ENCODE results near the gene CPT1B. TPM values are rescaled to one million over a fixed set of nuclear protein-coding genes. Genes with fewer than 3 reads are reported as not detected.

Gene CPT1B
- polyA plus RNA-seq, 2 donors, result 9.4 to 55.5 TPM

- Histone ChIP-seq H3K27ac (ENCODE audit: low read depth in 2 of 2, low read length in 1 of 2) (no peak overlapping the region), H3K27me3 (ENCODE audit: control insufficient read depth in 1 of 2, insufficient read depth in 2 of 2, low read length in 2 of 2) (peaks cover 0 to 3% of the 10 kb centered on the region in 2 donors)
- WGBS, 2 donors, result 86 to 88% methylated on average over 3 of the region's 3 CpGs
Observed at GRCh38 chr22:50595189-50595588, 17.0 kb upstream of the CPT1B start.

DNA sequence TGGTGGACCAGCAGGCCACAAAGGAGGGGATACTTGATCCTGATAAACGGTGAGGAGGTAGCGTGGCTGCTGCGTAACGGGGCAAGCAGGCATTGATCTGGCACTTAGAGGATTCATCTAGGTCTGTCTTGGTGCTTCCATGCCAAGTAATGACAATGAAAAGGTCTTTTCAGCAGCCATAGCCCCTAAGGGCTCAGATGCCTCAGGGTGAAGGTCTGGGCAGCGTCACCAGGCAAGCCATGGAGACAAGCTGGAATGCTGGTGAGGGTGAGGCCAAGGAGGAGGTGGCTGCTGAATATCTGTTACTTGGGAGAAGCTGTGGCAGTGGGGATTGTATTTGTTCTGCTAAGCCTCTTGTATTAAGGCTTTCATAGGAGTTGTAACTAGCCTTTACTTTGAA lies 9.2 kb upstream of the CPT1B start:
- H3K36me3 ChIP-seq (ENCODE audit: control insufficient read depth in 2 of 2, insufficient read depth in 2 of 2, low read length in 1 of 2), result no peaks in the 10 kb centered on the region
- H3K4me1 ChIP-seq (ENCODE audit: control insufficient read depth in 2 of 2, insufficient read depth in 2 of 2, low read length in 1 of 2), result peaks cover 0 to 5% of the 10 kb centered on the region in 2 donors
- no peak overlapping the region for H3K27ac ChIP-seq (ENCODE audit: low read depth in 2 of 2, low read length in 1 of 2)
- no peaks in the 10 kb centered on the region for H3K27me3 ChIP-seq (ENCODE audit: control insufficient read depth in 1 of 2, insufficient read depth in 2 of 2, low read length in 2 of 2)
- WGBS, 2 donors, result 94% methylated on average over 5 of the region's 5 CpGs
- H3K9me3 ChIP-seq (ENCODE audit: control insufficient read depth in 2 of 2, insufficient read depth in 1 of 2, low read depth in 1 of 2, low read length in 1 of 2), result no peaks in the 10 kb centered on the region
- no peak overlapping the region for H3K4me3 ChIP-seq (ENCODE audit: low read depth in 1 of 2, low read length in 2 of 2)

More at GRCh38 chr22:50595189-50595588, 17.0 kb upstream of the CPT1B start:
- H3K4me3 ChIP-seq (ENCODE audit: low read depth in 1 of 2, low read length in 2 of 2), result no peak overlapping the region
- peaks cover 4% of the 10 kb centered on the region in 2 donors for H3K4me1 ChIP-seq (ENCODE audit: control insufficient read depth in 2 of 2, insufficient read depth in 2 of 2, low read length in 1 of 2)
- peaks cover 0 to 4% of the 10 kb centered on the region in 2 donors for H3K36me3 ChIP-seq (ENCODE audit: control insufficient read depth in 2 of 2, insufficient read depth in 2 of 2, low read length in 1 of 2)
- H3K9me3 ChIP-seq (ENCODE audit: control insufficient read depth in 2 of 2, insufficient read depth in 1 of 2, low read depth in 1 of 2, low read length in 1 of 2), result no peaks in the 10 kb centered on the region

DNA sequence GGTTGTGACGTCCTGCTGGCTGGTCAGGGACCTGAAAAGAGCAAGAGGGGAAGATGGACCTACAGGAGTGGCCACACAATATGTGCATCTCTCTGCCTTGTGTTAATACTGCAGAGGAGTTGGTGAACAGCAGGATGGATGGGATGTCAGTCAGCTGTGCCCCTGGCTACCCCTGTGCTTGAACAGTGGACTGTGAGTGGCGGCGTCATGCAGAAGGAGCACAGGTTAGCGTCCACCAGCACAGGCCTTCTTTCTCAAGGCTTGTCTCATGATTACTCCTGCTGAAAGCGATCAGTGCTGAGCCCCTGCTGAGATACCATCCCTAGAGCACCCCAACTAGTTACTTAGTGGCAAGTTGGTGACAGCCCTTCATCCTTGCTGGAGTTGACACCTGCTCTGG lies 8.2 kb upstream of the CPT1B start:
- H3K27ac ChIP-seq (ENCODE audit: low read depth in 2 of 2, low read length in 1 of 2), result no peak overlapping the region
- WGBS, 2 donors, result 78 to 86% methylated on average over 5 of the region's 5 CpGs
- peaks cover 0 to 1% of the 10 kb centered on the region in 2 donors for H3K36me3 ChIP-seq (ENCODE audit: control insufficient read depth in 2 of 2, insufficient read depth in 2 of 2, low read length in 1 of 2)
- H3K9me3 ChIP-seq (ENCODE audit: control insufficient read depth in 2 of 2, insufficient read depth in 1 of 2, low read depth in 1 of 2, low read length in 1 of 2), result no peaks in the 10 kb centered on the region
- no peak overlapping the region for H3K4me3 ChIP-seq (ENCODE audit: low read depth in 1 of 2, low read length in 2 of 2)
- peaks cover 0 to 11% of the 10 kb centered on the region in 2 donors for H3K4me1 ChIP-seq (ENCODE audit: control insufficient read depth in 2 of 2, insufficient read depth in 2 of 2, low read length in 1 of 2)
- no peaks in the 10 kb centered on the region for H3K27me3 ChIP-seq (ENCODE audit: control insufficient read depth in 1 of 2, insufficient read depth in 2 of 2, low read length in 2 of 2)

DNA sequence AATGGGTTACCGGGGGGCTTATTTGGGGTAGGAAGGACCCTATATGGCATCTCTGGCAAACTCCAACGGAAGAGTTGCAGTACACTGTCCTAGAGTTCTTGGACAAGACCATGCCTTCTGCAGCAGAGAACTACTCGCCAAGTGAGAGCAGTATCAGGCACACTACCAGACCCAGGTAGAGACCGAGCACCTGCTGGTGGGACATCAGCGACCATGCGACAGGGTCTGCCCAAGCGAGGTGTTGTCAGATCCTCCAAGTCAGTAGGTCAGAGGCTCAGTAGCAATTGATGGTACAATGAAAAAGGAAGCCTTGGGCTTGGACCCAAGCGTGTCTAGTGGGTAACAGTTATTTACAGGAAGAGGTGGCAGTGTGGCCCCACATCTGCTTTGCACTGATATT lies 7.6 kb upstream of the CPT1B start:
- H3K27ac ChIP-seq (ENCODE audit: low read depth in 2 of 2, low read length in 1 of 2), result no peak overlapping the region
- H3K36me3 ChIP-seq (ENCODE audit: control insufficient read depth in 2 of 2, insufficient read depth in 2 of 2, low read length in 1 of 2), result peaks cover 0 to 6% of the 10 kb centered on the region in 2 donors
- WGBS, 2 donors, result 90 to 94% methylated on average over 8 of the region's 8 CpGs
- no peaks in the 10 kb centered on the region for H3K9me3 ChIP-seq (ENCODE audit: control insufficient read depth in 2 of 2, insufficient read depth in 1 of 2, low read depth in 1 of 2, low read length in 1 of 2)
- no peaks in the 10 kb centered on the region for H3K27me3 ChIP-seq (ENCODE audit: control insufficient read depth in 1 of 2, insufficient read depth in 2 of 2, low read length in 2 of 2)
- no peak overlapping the region for H3K4me3 ChIP-seq (ENCODE audit: low read depth in 1 of 2, low read length in 2 of 2)
- H3K4me1 ChIP-seq (ENCODE audit: control insufficient read depth in 2 of 2, insufficient read depth in 2 of 2, low read length in 1 of 2), result peaks cover 0 to 13% of the 10 kb centered on the region in 2 donors

DNA sequence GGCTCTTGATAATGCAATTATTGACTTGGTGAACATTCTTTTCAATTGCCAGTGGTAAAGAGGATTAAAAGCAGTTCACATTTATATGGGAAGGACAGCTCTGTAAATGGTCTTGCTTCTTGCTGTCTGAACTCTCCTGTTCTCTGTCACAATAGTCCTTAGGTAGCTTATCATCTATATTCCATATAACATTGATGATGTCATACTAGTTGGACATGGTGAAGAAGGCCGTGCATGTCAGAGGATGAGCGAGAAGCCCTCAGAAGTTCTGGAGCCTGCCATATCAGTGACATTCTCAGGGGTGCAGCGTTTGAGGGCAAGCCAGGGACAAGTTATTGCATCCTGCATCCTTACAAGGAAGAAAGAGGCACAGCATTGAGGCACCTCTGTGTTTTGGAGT lies 7.0 kb upstream of the CPT1B start:
- H3K4me3 ChIP-seq (ENCODE audit: low read depth in 1 of 2, low read length in 2 of 2), result no peak overlapping the region
- WGBS, 2 donors, result 88 to 92% methylated on average over 3 of the region's 3 CpGs
- H3K9me3 ChIP-seq (ENCODE audit: control insufficient read depth in 2 of 2, insufficient read depth in 1 of 2, low read depth in 1 of 2, low read length in 1 of 2), result no peaks in the 10 kb centered on the region
- H3K27ac ChIP-seq (ENCODE audit: low read depth in 2 of 2, low read length in 1 of 2), result no peak overlapping the region
- peaks cover 0 to 6% of the 10 kb centered on the region in 2 donors for H3K36me3 ChIP-seq (ENCODE audit: control insufficient read depth in 2 of 2, insufficient read depth in 2 of 2, low read length in 1 of 2)
- peaks cover 0 to 13% of the 10 kb centered on the region in 2 donors for H3K4me1 ChIP-seq (ENCODE audit: control insufficient read depth in 2 of 2, insufficient read depth in 2 of 2, low read length in 1 of 2)
- H3K27me3 ChIP-seq (ENCODE audit: control insufficient read depth in 1 of 2, insufficient read depth in 2 of 2, low read length in 2 of 2), result no peaks in the 10 kb centered on the region

GRCh38 chr22:50584106-50585096 lies 6.2 kb upstream of the CPT1B start:
- H3K27ac ChIP-seq (ENCODE audit: low read depth in 2 of 2, low read length in 1 of 2), result no peak overlapping the region
- 94% methylated on average over 23 of the region's 23 CpGs for WGBS, 2 donors

GRCh38 chr22:50583294-50583861 lies 5.2 kb upstream of the CPT1B start:
- WGBS, 2 donors, result 7% methylated on average over 37 of the region's 37 CpGs
- Histone ChIP-seq H3K27ac (ENCODE audit: low read depth in 2 of 2, low read length in 1 of 2) (peak overlapping the region; percentile 84 to 97), H3K27me3 (ENCODE audit: control insufficient read depth in 1 of 2, insufficient read depth in 2 of 2, low read length in 2 of 2) (no peaks in the 10 kb centered on the region), H3K4me3 (ENCODE audit: low read depth in 1 of 2, low read length in 2 of 2) (peak overlapping the region; percentile 62 to 81), H3K36me3 (ENCODE audit: control insufficient read depth in 2 of 2, insufficient read depth in 2 of 2, low read length in 1 of 2) (peaks cover 0 to 14% of the 10 kb centered on the region in 2 donors), H3K9me3 (ENCODE audit: control insufficient read depth in 2 of 2, insufficient read depth in 1 of 2, low read depth in 1 of 2, low read length in 1 of 2) (no peaks in the 10 kb centered on the region), H3K4me1 (ENCODE audit: control insufficient read depth in 2 of 2, insufficient read depth in 2 of 2, low read length in 1 of 2) (peaks cover 0 to 14% of the 10 kb centered on the region in 2 donors)

More at GRCh38 chr22:50584106-50585096, 6.2 kb upstream of the CPT1B start:
- no peaks in the 10 kb centered on the region for H3K9me3 ChIP-seq (ENCODE audit: control insufficient read depth in 2 of 2, insufficient read depth in 1 of 2, low read depth in 1 of 2, low read length in 1 of 2)
- peaks cover 0 to 6% of the 10 kb centered on the region in 2 donors for H3K36me3 ChIP-seq (ENCODE audit: control insufficient read depth in 2 of 2, insufficient read depth in 2 of 2, low read length in 1 of 2)
- peaks cover 0 to 13% of the 10 kb centered on the region in 2 donors for H3K4me1 ChIP-seq (ENCODE audit: control insufficient read depth in 2 of 2, insufficient read depth in 2 of 2, low read length in 1 of 2)
- no peaks in the 10 kb centered on the region for H3K27me3 ChIP-seq (ENCODE audit: control insufficient read depth in 1 of 2, insufficient read depth in 2 of 2, low read length in 2 of 2)
- no peak overlapping the region for H3K4me3 ChIP-seq (ENCODE audit: low read depth in 1 of 2, low read length in 2 of 2)

DNA sequence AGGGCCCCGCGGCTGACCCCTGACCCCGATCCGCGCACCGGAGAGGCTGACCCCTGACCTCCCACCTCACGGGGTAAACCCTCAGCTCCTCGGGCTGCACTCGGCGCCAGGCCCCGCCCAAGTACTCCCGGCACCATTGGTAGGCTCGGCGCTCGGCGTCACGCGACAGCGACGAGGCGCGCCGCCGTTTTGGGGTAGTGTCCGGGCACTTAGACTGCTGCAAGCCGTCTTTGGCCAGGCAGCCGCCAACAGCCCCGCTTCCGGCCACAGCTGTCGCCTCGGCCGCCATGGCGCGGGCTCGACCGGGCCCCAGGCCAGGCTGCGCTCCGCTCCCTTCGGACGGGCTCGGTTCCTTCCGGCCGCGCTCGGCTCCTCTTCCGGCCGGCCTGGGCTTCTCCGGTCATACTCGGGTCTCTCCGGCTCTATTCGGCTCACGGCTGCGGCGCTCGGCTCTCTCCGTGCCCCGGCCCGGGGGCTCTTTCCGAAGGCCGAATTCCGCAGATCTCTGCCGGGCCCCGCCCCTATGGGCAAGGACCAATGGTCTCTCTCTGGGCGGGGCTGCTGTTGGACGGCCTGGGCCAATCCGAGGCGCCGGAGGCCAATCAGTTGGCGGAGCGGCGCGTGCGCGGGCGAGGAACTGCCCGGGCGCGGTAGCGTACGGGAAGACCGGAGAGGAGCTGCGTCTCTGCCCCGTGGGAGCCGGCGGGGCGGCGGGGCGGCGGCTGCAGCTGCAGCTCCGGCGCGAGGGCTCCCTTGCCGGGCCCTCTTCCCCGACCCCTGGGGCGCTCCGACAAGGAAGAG lies 4.5 kb upstream of the CPT1B start, which contains the start of gene CHKB:
TSS of gene CHKB (minus strand) at position 357 of the 801 bp plus-strand sequence. CDS start at position 289, 68 bp downstream.
- 0 to 1% methylated on average over 85 to 96 of the region's 96 CpGs for WGBS, 2 donors
- peaks cover 0 to 17% of the 10 kb centered on the region in 2 donors for H3K4me1 ChIP-seq (ENCODE audit: control insufficient read depth in 2 of 2, insufficient read depth in 2 of 2, low read length in 1 of 2)
- no peaks in the 10 kb centered on the region for H3K27me3 ChIP-seq (ENCODE audit: control insufficient read depth in 1 of 2, insufficient read depth in 2 of 2, low read length in 2 of 2)
- no peaks in the 10 kb centered on the region for H3K9me3 ChIP-seq (ENCODE audit: control insufficient read depth in 2 of 2, insufficient read depth in 1 of 2, low read depth in 1 of 2, low read length in 1 of 2)
- H3K27ac ChIP-seq (ENCODE audit: low read depth in 2 of 2, low read length in 1 of 2), result peak within 1 kb of the TSS; percentile 97 to 98
- H3K4me3 ChIP-seq (ENCODE audit: low read depth in 1 of 2, low read length in 2 of 2), result peak within 1 kb of the TSS; percentile 62 to 81
- H3K36me3 ChIP-seq (ENCODE audit: control insufficient read depth in 2 of 2, insufficient read depth in 2 of 2, low read length in 1 of 2), result peaks cover 0 to 14% of the 10 kb centered on the region in 2 donors

- 6 to 7% methylated on average over 30 to 39 of the region's 39 CpGs for WGBS, 2 donors
Observed at GRCh38 chr22:50581950-50582492, 3.8 kb upstream of the CPT1B start.

More at GRCh38 chr22:50581950-50582492, 3.8 kb upstream of the CPT1B start:
- no peaks in the 10 kb centered on the region for H3K27me3 ChIP-seq (ENCODE audit: control insufficient read depth in 1 of 2, insufficient read depth in 2 of 2, low read length in 2 of 2)
- peak overlapping the region; percentile 97 to 98 for H3K27ac ChIP-seq (ENCODE audit: low read depth in 2 of 2, low read length in 1 of 2)
- H3K36me3 ChIP-seq (ENCODE audit: control insufficient read depth in 2 of 2, insufficient read depth in 2 of 2, low read length in 1 of 2), result peaks cover 0 to 14% of the 10 kb centered on the region in 2 donors
- peak overlapping the region; percentile 62 to 78 for H3K4me3 ChIP-seq (ENCODE audit: low read depth in 1 of 2, low read length in 2 of 2)
- no peaks in the 10 kb centered on the region for H3K9me3 ChIP-seq (ENCODE audit: control insufficient read depth in 2 of 2, insufficient read depth in 1 of 2, low read depth in 1 of 2, low read length in 1 of 2)
- H3K4me1 ChIP-seq (ENCODE audit: control insufficient read depth in 2 of 2, insufficient read depth in 2 of 2, low read length in 1 of 2), result peaks cover 0 to 17% of the 10 kb centered on the region in 2 donors
